Caco-2 (cell line): ENCODE results near the gene YARS1. TPM values are rescaled to one million over a fixed set of nuclear protein-coding genes. Genes with fewer than 3 reads are reported as not detected.

Experiments used
- BruUV-seq: library from RNA; stranded (reverse); fragments of 400-500 nt; replicated peaks from 2 replicates; lab custom pipeline; 2021; lab: Mats Ljungman, UMichigan
- CTCF ChIA-PET: fragments of 300-600 bp; sonication (Branson Sonifier 250); formaldehyde crosslinking; loops from one replicate; lab custom pipeline; 2022; ENCODE audit warnings: antibody characterized with exemption; lab: Charles Lee
- POLR2A ChIA-PET: fragments of 300-600 bp; sonication (Branson Sonifier 250); formaldehyde crosslinking; loops from one replicate; lab custom pipeline; 2022; ENCODE audit warnings: antibody characterized with exemption; lab: Charles Lee
- DNase-seq, 2 experiments: peaks; one replicate each; pipeline versions ENCODE4 v3.0.0 to v3.0.0-alpha.2; 2020 to 2022
- H3K27me3 ChIP-seq: replicated peaks from 2 replicates; pipeline ENCODE4 v1.6.0; 2011; ENCODE audit warnings: low read length; ENCODE audit not compliant: control insufficient read depth, insufficient read depth
- H3K36me3 ChIP-seq: 2 replicates; pipeline ENCODE4 v1.5.1; 2011; ENCODE audit warnings: low read length; ENCODE audit not compliant: control insufficient read depth, insufficient read depth
- H3K4me1 ChIP-seq: fragments of 250-450 bp; sonication (Bioruptor Pico); 2 replicates; pipeline ENCODE4 v1.5.1; 2020; ENCODE audit warnings: mild to moderate bottlenecking
- H3K4me3 ChIP-seq: 2 replicates; pipeline ENCODE4 v1.5.1; 2011; ENCODE audit warnings: low read depth, mild to moderate bottlenecking, control low read depth, low read length
- H3K9me3 ChIP-seq: fragments of 250-450 bp; sonication (Bioruptor Pico); 2 replicates; pipeline ENCODE4 v1.5.1; 2020; ENCODE audit warnings: mild to moderate bottlenecking, moderate library complexity
- H3K27ac Mint-ChIP-seq: one replicate; pipeline ENCODE4 v1.8.0; 2022; ENCODE audit warnings: mixed read lengths; ENCODE audit not compliant: unreplicated experiment
- H3K27me3 Mint-ChIP-seq: one replicate; pipeline ENCODE4 v1.8.0; 2022; ENCODE audit warnings: mixed read lengths; ENCODE audit not compliant: insufficient read depth, unreplicated experiment
- H3K36me3 Mint-ChIP-seq: one replicate; pipeline ENCODE4 v1.8.0; 2022; ENCODE audit warnings: mild to moderate bottlenecking, mixed read lengths; ENCODE audit not compliant: insufficient read depth, unreplicated experiment
- H3K4me1 Mint-ChIP-seq: one replicate; pipeline ENCODE4 v1.8.0; 2022; ENCODE audit warnings: low read depth, mixed read lengths; ENCODE audit not compliant: unreplicated experiment
- H3K4me3 Mint-ChIP-seq: one replicate; pipeline ENCODE4 v1.8.0; 2022; ENCODE audit warnings: mild to moderate bottlenecking, moderate library complexity, mixed read lengths; ENCODE audit not compliant: unreplicated experiment
- H3K9me3 Mint-ChIP-seq: one replicate; pipeline ENCODE4 v1.8.0; 2022; ENCODE audit warnings: mixed read lengths; ENCODE audit not compliant: unreplicated experiment
- CTCF ChIP-seq, 2 experiments: fragments of 200-600 bp in 1 of 2; IDR thresholded peaks; 1 replicate in 1 of 2; 2 replicates in 1 of 2; pipeline versions ENCODE4 v1.5.1 to v1.8.0; 2011 to 2022; ENCODE audit warnings: antibody characterized with exemption in 1 of 2, control low read depth in 1 of 2, inconsistent platforms in 1 of 2, low read depth in 1 of 2, low read length in 1 of 2, mild to moderate bottlenecking in 1 of 2, moderate library complexity in 1 of 2; ENCODE audit not compliant: insufficient read depth in 1 of 2, severe bottlenecking in 1 of 2, unreplicated experiment in 1 of 2
- intact Hi-C: fragments of 100-400 bp; cut with micrococcal nuclease; formaldehyde crosslinking; loops from one replicate; pipeline ENCODE4 v1.10.0; 2022; ENCODE audit not compliant: unreplicated experiment
- total RNA-seq: library from RNA; stranded (reverse); gene quantifications from 2 replicates; pipeline ENCODE4 v1.2.3, GENCODE V29; 2022

The YARS1 gene
- total RNA-seq, 1 experiment from 2014 or later = 184 TPM

- no peak for DNase-seq
- Histone ChIP-seq H3K9me3 (no peaks in the 10 kb centered on the region), H3K36me3 (no peaks in the 10 kb centered on the region), H3K4me1 (peaks cover 28% of the 10 kb centered on the region), H3K27me3 (no peaks in the 10 kb centered on the region), H3K4me3 (no peak overlapping the region)
- no peak for TF ChIP-seq CTCF (IDR thresholded peaks at IDR 0.05; ENCODE audit: insufficient read depth in 1 of 2, low read depth in 1 of 2, low read length in 1 of 2, severe bottlenecking in 1 of 2, unreplicated experiment in 1 of 2)
- ChIA-PET POLR2A (no interaction called here), CTCF (no interaction called here)
- Mint-ChIP-seq H3K36me3 (peaks cover 30% of the 10 kb centered on the region), H3K27ac (no peak overlapping the region), H3K27me3 (no peaks in the 10 kb centered on the region), H3K9me3 (no peaks in the 10 kb centered on the region), H3K4me1 (peaks cover 5% of the 10 kb centered on the region), H3K4me3 (no peak overlapping the region)
- intact Hi-C loops = no loop called here
- TSS peak; percentile 17 for BruUV-seq
Observed at GRCh38 chr1:32744071-32744425, 73.1 kb downstream of the YARS1 start.

DNA sequence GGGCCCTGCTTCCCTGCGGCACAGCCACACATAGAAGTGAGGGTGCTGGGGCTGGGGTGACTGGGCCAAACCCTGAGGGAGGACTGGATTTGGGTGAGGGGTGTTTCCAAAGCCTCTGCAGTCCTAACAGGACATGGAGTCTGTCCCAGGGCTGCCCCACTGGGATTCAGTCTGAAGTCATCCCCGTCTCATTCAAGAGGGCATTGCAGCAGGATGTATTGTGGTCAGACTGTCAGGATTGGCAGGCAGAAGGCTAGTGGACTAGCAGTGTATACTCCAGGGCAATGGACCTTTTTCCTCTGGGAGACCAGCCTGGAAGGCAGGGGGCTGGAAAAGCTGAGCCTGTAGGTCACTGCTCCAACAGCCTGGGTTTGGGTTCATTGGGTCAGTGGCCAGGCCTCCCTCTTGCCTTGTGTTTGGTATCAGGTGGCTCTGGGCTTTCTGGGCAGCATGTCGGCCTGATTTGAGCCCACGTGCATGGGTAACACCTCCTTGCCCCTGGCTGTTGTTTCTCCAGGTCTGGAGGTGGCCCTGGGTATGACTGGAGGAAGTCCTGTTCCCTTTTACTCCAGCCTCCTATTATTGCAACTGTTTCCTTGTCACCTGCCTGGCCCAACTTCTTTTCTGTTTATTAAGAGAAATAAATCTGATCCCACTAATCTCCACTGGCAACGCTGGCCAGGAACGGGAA lies 73.6 kb downstream of the YARS1 start:
- no TSS peak for BruUV-seq
- Mint-ChIP-seq H3K36me3 (peaks cover 30% of the 10 kb centered on the region), H3K4me3 (peak overlapping the region; percentile 76), H3K4me1 (no peaks in the 10 kb centered on the region), H3K27ac (no peak overlapping the region), H3K9me3 (no peaks in the 10 kb centered on the region), H3K27me3 (no peaks in the 10 kb centered on the region)
- TF ChIP-seq CTCF (IDR thresholded peaks at IDR 0.05; ENCODE audit: insufficient read depth in 1 of 2, low read depth in 1 of 2, low read length in 1 of 2, severe bottlenecking in 1 of 2, unreplicated experiment in 1 of 2) = no peak
- Histone ChIP-seq H3K9me3 (no peaks in the 10 kb centered on the region), H3K27me3 (no peaks in the 10 kb centered on the region), H3K36me3 (no peaks in the 10 kb centered on the region), H3K4me1 (peaks cover 28% of the 10 kb centered on the region), H3K4me3 (peak overlapping the region; percentile 76)
- POLR2A ChIA-PET = no interaction called here
- no peak for DNase-seq
- intact Hi-C loops = no loop called here
- CTCF ChIA-PET = interaction anchor here (1.0 to 1.3 kb wide), 2 partner anchors 14 to 31 kb away, joined by 3 to 10 read pairs; no protein-coding TSS in a partner anchor

GRCh38 chr1:32742956-32743355 lies 74.2 kb downstream of the YARS1 start:
- intact Hi-C loops = no loop called here
- no peak for TF ChIP-seq CTCF (IDR thresholded peaks at IDR 0.05; ENCODE audit: insufficient read depth in 1 of 2, low read depth in 1 of 2, low read length in 1 of 2, severe bottlenecking in 1 of 2, unreplicated experiment in 1 of 2)
- Mint-ChIP-seq H3K4me3 (peak overlapping the region; percentile 76), H3K36me3 (peaks cover 30% of the 10 kb centered on the region), H3K4me1 (no peaks in the 10 kb centered on the region), H3K27me3 (no peaks in the 10 kb centered on the region), H3K9me3 (no peaks in the 10 kb centered on the region), H3K27ac (peak overlapping the region; percentile 53)
- POLR2A ChIA-PET = interaction anchor here (0.6 kb wide), 1 partner anchor 16 kb away, joined by 3 read pairs; no protein-coding TSS in a partner anchor
- Histone ChIP-seq H3K4me3 (peak overlapping the region; percentile 76), H3K36me3 (no peaks in the 10 kb centered on the region), H3K9me3 (no peaks in the 10 kb centered on the region), H3K4me1 (peaks cover 28% of the 10 kb centered on the region), H3K27me3 (no peaks in the 10 kb centered on the region)
- peak; percentile 26 to 56 for DNase-seq
- CTCF ChIA-PET = interaction anchor here (1.0 to 1.3 kb wide), 2 partner anchors 14 to 31 kb away, joined by 3 to 10 read pairs; no protein-coding TSS in a partner anchor
- BruUV-seq = no TSS peak
